ENCODE results near the gene UBE3C.
"Not testable (repeated sequence)": the region's sequence is repeated elsewhere in the genome, so short reads cannot be mapped to it uniquely, and the experiment has no call there.

The UBE3C gene

DNA sequence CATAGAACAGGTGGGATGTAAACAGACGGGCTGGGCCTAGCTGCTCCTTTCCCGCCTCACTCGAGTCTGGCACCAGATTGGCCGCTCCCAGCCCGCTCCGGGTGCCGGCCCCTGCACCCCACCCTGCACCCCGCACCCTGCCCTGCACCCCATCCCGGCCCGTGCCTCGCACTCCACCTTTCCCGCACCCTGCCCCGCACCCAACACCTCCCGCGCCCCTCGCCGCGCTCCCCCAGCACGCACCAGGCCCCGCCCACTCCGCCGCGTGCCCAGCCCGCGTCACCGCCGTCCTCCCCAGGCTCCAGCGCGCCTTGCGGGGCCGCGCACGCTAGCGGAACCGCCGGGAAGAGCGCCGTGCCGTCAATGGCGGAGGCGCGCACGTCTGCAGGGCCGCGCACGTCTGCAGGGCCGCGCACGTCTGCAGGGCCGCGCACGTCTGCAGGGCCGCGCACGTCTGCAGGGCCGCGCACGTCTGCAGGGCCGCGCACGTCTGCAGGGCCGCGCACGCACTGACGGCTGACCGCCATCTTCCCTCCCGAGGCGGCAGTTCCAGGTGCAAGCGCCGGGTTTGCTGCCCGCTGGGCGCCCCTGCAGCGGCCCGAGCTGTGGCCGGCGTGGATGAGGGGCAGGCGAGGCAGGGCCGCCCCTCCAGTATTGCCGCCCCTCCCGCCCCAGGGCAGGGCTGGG is at the start of gene UBE3C:
TSS of gene UBE3C (plus strand) at position 503 of the 687 bp plus-strand sequence. CDS start 347 bp downstream, outside the sequence.
- ChIA-PET CTCF (interaction anchor here (0.6 kb wide), 1 partner anchor 247 kb away, joined by 3 read pairs; no protein-coding TSS in a partner anchor), POLR2A (ENCODE audit: low non-redundant PET) (interaction anchor here (0.6 kb wide), 1 partner anchor 128 kb away, joined by 3 read pairs; the partner anchor contains the start of gene MNX1)
- TF ChIP-seq, protein P1, sequence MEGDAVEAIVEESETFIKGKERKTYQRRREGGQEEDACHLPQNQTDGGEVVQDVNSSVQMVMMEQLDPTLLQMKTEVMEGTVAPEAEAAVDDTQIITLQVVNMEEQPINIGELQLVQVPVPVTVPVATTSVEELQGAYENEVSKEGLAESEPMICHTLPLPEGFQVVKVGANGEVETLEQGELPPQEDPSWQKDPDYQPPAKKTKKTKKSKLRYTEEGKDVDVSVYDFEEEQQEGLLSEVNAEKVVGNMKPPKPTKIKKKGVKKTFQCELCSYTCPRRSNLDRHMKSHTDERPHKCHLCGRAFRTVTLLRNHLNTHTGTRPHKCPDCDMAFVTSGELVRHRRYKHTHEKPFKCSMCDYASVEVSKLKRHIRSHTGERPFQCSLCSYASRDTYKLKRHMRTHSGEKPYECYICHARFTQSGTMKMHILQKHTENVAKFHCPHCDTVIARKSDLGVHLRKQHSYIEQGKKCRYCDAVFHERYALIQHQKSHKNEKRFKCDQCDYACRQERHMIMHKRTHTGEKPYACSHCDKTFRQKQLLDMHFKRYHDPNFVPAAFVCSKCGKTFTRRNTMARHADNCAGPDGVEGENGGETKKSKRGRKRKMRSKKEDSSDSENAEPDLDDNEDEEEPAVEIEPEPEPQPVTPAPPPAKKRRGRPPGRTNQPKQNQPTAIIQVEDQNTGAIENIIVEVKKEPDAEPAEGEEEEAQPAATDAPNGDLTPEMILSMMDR (conservative IDR thresholded peaks at IDR 0.05; ENCODE audit: low read depth) = no peak
- DNase-seq (ENCODE audit: low spot score) = peak; percentile 92
- peak within 1 kb of the TSS; percentile 99 for H3K27ac ChIP-seq

DNA sequence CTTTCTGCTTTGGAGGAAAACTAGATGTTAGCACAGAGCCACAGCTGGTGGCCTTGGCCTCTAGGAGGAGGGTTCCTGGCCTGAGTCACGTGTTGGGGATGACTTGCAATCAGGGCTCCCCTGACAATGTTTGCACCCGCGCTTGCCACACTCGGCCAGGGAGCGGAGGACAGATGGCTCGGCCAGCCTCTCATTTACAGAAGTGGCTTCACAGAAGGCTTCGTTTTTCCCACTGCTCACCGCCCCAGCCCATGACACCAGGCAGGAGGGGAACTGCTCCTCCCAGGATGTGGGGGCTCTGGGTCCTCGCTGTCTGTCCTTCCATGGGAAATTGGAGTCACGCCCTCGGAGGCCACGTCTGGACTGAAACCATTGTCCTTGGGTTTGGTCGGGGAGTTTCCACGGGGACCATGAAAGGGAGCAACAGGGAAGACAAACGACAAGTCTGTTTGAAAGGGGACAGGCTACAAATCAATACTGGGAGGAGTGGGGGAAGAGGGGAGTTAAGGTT is 49.6 kb upstream of the UBE3C start:
- H3K27ac ChIP-seq = no peak overlapping the region
- POLR2A ChIA-PET (ENCODE audit: low non-redundant PET) = no interaction called here
- TF ChIP-seq, protein P1 (conservative IDR thresholded peaks at IDR 0.05; ENCODE audit: low read depth) = no peak
- CTCF ChIA-PET = no interaction called here
- DNase-seq (ENCODE audit: low spot score) = no peak

DNA sequence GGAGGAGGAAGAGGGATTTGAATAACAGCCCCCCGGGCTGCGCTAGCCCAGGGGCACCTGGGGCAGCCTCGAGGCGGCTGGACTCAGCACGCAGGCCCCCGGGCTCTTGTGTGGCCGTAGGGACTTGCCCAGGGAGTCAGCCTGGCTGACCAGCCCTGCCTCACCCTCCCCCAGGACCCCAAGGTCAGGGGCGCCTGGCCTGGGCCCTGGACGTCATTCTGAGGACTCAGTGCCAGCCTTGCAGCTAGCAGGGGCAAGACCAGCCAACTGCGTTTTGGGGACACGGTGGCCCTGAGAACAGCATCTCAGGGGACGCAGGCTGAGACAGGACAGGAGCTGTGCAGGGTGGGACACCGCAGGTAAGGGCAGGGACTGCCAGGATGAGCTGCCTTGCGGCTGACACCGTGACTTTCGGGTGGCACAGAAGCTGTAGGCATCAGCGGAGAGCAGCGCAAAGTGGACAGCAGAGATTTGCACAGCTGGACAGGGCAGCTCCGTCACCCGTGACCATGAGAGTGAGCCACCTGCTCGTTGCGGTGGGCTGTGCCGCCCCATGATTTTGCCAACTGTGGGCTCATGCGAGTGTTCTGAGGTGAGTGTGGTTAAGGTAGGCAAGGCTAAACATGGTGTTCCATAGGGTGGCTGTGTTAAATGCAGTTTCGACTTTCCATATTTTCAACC is 48.1 kb upstream of the UBE3C start:
- no peak for DNase-seq (ENCODE audit: low spot score)
- H3K27ac ChIP-seq = no peak overlapping the region
- ChIA-PET POLR2A (ENCODE audit: low non-redundant PET) (no interaction called here), CTCF (no interaction called here)
- TF ChIP-seq, protein P1 (conservative IDR thresholded peaks at IDR 0.05; ENCODE audit: low read depth) = no peak

DNA sequence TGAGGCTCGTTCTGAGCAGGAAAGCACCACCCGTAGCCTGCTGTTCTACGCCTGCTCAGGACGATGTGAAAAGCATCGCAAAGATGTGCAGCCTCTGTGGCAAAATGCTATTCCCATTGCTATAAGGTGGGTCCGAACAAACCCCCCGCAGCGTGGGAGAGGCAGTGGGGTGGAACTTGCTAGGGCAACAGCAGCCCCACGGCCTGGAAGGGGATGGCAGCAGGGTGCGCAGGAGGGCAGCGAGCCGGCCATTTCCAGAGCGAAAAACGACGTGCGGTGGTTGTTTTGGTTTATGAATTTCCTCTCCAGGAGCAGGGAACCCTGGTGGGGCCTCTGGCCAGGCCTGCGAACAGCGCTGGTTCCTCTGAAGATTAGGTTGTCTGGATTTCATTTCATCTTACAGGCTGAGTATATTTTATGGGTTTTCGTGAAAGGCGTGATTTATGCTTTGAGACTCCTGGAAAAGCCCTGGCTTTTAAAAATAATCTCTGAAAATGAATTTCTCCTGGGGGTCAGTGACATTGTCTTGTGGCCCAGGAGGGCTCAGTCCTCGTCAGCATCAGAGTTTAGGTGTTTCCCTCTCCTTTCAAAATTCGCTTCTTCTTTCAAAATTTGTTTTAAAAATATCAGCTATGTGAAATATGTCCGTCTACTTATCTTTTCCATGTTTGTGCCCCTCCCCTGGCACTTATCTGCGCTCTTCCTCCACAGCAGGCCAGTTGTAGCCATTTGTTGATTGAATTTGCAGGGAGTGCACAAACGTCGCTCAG is 42.3 kb upstream of the UBE3C start:
- ChIA-PET CTCF (no interaction called here), POLR2A (ENCODE audit: low non-redundant PET) (no interaction called here)
- no peak overlapping the region for H3K27ac ChIP-seq
- TF ChIP-seq, protein P1 (conservative IDR thresholded peaks at IDR 0.05; ENCODE audit: low read depth) = no peak
- DNase-seq (ENCODE audit: low spot score) = no peak

DNA sequence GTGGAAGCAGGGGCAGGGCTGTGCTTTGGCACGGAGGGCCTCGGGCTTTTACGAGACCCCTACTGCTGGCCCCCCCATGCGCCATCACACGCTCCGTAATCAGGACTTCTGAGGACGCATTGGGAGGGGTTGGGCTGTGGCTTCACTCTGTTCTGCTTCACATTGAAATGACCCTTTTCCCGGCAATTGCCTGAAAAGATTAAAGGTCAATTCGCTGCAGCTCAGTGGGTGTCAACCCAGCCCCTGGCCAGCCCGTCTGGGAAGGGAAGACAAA is 41.7 kb upstream of the UBE3C start:
- no peak for DNase-seq (ENCODE audit: low spot score)
- ChIA-PET CTCF (no interaction called here), POLR2A (ENCODE audit: low non-redundant PET) (no interaction called here)

DNA sequence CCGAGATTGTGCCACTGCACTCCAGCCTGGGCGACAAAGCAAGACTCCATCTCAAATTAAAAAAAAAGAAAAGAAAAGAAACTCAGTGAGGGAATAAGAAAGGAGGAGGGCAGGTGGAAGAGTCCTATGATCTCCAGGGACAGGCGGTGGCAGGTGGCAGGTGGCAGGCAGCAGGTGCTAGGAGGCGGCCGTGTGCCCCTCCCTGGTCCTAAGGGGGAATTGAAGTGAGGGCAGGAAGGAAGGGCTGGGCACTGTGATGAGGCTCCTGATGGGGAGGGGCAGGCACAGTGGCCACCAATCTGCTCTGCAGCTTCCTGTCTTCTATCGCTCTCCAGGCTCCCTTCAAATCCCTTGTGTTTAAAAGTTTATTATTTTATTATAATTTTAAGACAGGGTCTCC is 41.2 kb upstream of the UBE3C start:
- no peak for DNase-seq (ENCODE audit: low spot score)
- ChIA-PET CTCF (no interaction called here), POLR2A (ENCODE audit: low non-redundant PET) (no interaction called here)
- no peak overlapping the region for H3K27ac ChIP-seq
- TF ChIP-seq, protein P1 (conservative IDR thresholded peaks at IDR 0.05; ENCODE audit: low read depth) = no peak

More for the DNA sequence above, 41.7 kb upstream of the UBE3C start:
- TF ChIP-seq, protein P1 (conservative IDR thresholded peaks at IDR 0.05; ENCODE audit: low read depth) = no peak
- no peak overlapping the region for H3K27ac ChIP-seq

DNA sequence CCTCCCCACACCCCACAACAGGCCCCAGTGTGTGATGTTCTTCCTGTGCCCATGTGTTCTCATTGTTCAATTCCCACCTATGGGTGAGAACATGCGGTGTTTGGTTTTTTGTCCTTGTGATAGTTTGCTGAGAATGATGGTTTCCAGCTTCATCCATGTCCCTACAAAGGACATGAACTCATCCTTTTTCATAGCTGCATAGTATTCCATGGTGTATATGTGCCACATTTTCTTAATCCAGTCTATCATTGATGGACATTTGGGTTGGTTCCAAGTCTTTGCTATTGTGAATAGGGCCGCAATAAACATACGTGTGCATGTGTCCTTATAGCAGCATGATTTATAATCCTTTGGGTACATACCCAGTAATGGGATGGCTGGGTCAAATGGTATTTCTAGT is 38.7 kb upstream of the UBE3C start:
- CTCF ChIA-PET; H3K27ac ChIP-seq; DNase-seq (ENCODE audit: low spot score); POLR2A ChIA-PET (ENCODE audit: low non-redundant PET): not testable (repeated sequence)

DNA sequence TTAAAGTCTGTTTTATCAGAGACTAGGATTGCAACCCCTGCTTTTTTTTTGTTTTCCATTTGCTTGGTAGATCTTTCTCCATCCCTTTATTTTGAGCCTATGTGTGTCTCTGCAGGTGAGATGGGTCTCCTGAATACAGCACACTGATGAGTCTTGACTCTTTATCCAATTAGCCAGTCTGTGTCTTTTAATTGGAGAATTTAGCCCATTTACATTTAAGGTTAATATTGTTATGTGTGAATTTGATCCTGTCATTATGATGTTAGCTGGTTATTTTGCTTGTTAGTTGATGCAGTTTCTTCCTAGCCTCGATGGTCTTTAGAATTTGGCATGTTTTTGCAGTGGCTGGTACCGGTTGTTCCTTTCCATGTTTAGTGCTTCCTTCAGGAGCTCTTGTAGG is 35.1 kb upstream of the UBE3C start:
- POLR2A ChIA-PET (ENCODE audit: low non-redundant PET); CTCF ChIA-PET; H3K27ac ChIP-seq; DNase-seq (ENCODE audit: low spot score): not testable (repeated sequence)

Data from RWPE1 (cell line).